ENCODE measurements around the gene ZNF639.

The ZNF639 gene

GRCh38 chr3:179322286-179323196, at the start of gene ZNF639:
ZNF639 (plus strand) TSS chr3:179323031; CDS start chr3:179328294, 5,263 bp downstream.
- ChIA-PET CTCF (interaction anchor here (0.6 to 2.2 kb wide), 10 partner anchors 27 to 295 kb away, joined by 3 to 7 read pairs (median 4); partner anchors contain the start of gene PIK3CA), POLR2A (interaction anchor here (0.6 to 1.0 kb wide), 2 partner anchors 24 to 248 kb away, joined by 3 to 4 read pairs; no protein-coding TSS in a partner anchor)
- H3K27ac ChIP-seq (ENCODE audit: extremely low read depth, low read depth, low read length): peak within 1 kb of the TSS; percentile 88
- no peaks in the 10 kb centered on the region for H3K9me3 ChIP-seq (ENCODE audit: control insufficient read depth, insufficient read depth, low read depth, low read length)
- H3K36me3 ChIP-seq (ENCODE audit: control insufficient read depth in 2 of 2, insufficient read depth in 1 of 2, low read length in 2 of 2): peaks cover 0 to 16% of the 10 kb centered on the region in 2 experiments; a peak in 2 of 3 replicates
- no peaks in the 10 kb centered on the region for H3K4me1 ChIP-seq (ENCODE audit: control insufficient read depth, insufficient read depth, low read length)
- H3K4me3 ChIP-seq (ENCODE audit: low read depth, low read length): peak within 1 kb of the TSS; percentile 93
- TF ChIP-seq ZNF121 (tag by site-specific recombination; IDR thresholded peaks at IDR 0.05) (0 out of 2 replicates have a peak, but pooled peaks have one; percentile 10), ZNF221 (tag by site-specific recombination; IDR thresholded peaks at IDR 0.05; ENCODE audit: borderline replicate concordance) (no peak), ZNF654 (tag by site-specific recombination; IDR thresholded peaks at IDR 0.05; ENCODE audit: low read depth) (no peak), ZNF626 (tag by site-specific recombination; IDR thresholded peaks at IDR 0.05) (no peak), BCL11B (tag by site-specific recombination; IDR thresholded peaks at IDR 0.05; ENCODE audit: low read depth) (peak; percentile 21; the same call in 1 of the 2 replicates), ZNF529 (tag by site-specific recombination; IDR thresholded peaks at IDR 0.05; ENCODE audit: insufficient replicate concordance) (no peak), ATF2 (tag by site-specific recombination; IDR thresholded peaks at IDR 0.05; ENCODE audit: low read depth) (no peak), ZNF37A (tag by site-specific recombination; IDR thresholded peaks at IDR 0.05) (no peak), ZNF175 (tag by site-specific recombination; IDR thresholded peaks at IDR 0.05) (no peak), ZNF211 (tag by site-specific recombination; IDR thresholded peaks at IDR 0.05; ENCODE audit: low read depth) (no peak), ZNF658 (tag by site-specific recombination; IDR thresholded peaks at IDR 0.05) (no peak), ZNF548 (tag by site-specific recombination; IDR thresholded peaks at IDR 0.05) (no peak), SCRT2 (tag by site-specific recombination; IDR thresholded peaks at IDR 0.05) (no peak; the same call in 1 of the 2 replicates), ZFP3 (tag by site-specific recombination; IDR thresholded peaks at IDR 0.05; ENCODE audit: low read depth) (no peak), ZNF513 (tag by site-specific recombination; IDR thresholded peaks at IDR 0.05) (no peak), KLF8 (tag by site-specific recombination; IDR thresholded peaks at IDR 0.05) (peak; percentile 80), AEBP2 (tag by site-specific recombination; IDR thresholded peaks at IDR 0.05; ENCODE audit: borderline replicate concordance) (no peak), MZF1 (tag by site-specific recombination; IDR thresholded peaks at IDR 0.05; ENCODE audit: borderline replicate concordance) (0 out of 2 replicates have a peak, but pooled peaks have one; percentile 15), ZSCAN18 (tag by site-specific recombination; IDR thresholded peaks at IDR 0.05) (no peak), ZNF362 (tag by site-specific recombination; IDR thresholded peaks at IDR 0.05) (no peak), ZNF157 (tag by site-specific recombination; IDR thresholded peaks at IDR 0.05) (no peak), TSHZ1 (tag by site-specific recombination; IDR thresholded peaks at IDR 0.05; ENCODE audit: borderline replicate concordance) (no peak), GLI2 (tag by site-specific recombination; IDR thresholded peaks at IDR 0.05; ENCODE audit: borderline replicate concordance, low read depth) (no peak), ZBTB26 (tag by site-specific recombination; optimal IDR thresholded peaks at IDR 0.05) (no peak)

Data from HEK293 (cell line).